HG03520 (cell line): ENCODE data around the gene NLRC3.
"Not testable (repeated sequence)": the region's sequence is repeated elsewhere in the genome, so short reads cannot be mapped to it uniquely, and the experiment has no call there.

Source experiments
- ATAC-seq: cut with Tn5 transposase; IDR thresholded peaks from one replicate; pipeline ENCODE4 v1.9.1; 2021; ENCODE audit warnings: mild to moderate bottlenecking, moderate library complexity; ENCODE audit not compliant: unreplicated experiment

Gene NLRC3

DNA sequence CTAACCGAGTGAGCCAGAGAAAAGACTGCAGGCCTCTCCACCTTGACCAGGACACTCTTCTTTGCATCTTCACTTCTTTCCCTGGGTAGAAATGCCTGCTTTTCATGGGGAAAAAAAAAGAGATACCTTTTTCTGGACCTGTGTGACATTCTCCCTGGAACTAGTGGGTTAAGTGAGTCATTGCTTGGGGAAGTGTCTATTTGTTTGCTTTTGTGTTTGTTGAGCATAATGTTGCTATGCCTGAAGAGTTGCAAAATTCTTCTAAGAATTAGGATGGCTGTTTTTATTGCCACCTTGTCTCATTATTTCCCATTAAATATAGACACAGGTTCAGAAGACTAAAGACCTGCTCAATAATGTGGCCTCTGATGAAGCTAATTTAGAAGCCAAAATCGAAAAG is 57.6 kb downstream of the NLRC3 start:
- no peak for ATAC-seq

- no peak for ATAC-seq
Observed at GRCh38 chr16:3518986-3519348, 58.2 kb downstream of the NLRC3 start.

DNA sequence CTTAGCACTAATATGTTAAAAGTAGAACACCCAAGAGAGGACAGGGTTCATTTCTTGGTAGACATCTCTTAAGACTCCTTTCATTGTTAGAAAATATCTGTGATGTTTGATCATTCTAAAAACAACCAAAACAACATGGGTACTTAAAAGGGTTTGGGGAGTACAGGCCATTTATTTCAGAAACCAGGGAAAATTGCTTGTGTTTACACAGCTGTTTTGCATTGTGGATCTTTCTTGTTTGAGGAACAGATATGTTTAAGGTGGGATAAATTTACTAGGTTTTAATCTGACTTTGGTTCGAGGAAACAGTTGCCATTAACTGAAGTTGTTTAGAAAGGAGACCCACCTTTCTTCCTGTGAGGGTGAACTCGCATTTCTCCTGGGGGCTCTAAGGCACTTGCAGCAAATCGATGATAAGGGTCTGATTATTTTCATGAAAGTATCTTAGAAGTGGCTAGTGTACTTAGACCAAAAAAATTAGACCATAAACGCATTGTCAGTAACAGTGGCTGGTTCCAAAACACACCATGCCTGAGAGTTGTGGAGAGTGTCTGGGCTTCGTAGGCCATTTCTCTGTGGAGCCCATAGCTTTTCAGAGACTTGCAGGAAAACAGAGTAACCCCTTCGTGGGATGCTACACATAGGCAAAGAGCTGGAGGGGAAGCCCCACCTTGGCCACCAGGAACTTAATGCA is 58.8 kb downstream of the NLRC3 start:
- ATAC-seq, result no peak

GRCh38 chr16:3515897-3516296 is 61.3 kb downstream of the NLRC3 start:
- no peak for ATAC-seq

DNA sequence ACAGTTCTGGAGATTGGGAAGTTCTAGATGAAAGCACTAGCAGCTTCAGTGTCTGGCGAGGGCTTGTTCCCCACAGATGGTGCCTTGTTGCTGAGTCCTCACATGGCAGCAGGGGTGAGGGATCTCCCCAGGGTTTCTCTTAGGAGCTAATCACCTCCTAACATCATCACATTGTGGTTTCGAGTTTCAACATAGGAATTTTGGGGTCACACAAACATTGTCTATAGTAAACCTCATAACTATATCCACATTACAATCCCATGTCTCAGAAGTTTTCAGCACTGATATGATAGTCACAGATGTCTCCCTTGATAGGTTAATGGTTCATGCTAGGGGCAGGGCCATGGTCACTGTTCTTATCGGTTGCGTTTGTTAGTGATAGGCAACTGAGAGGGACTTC is 62.6 kb downstream of the NLRC3 start:
- ATAC-seq, result no peak

DNA sequence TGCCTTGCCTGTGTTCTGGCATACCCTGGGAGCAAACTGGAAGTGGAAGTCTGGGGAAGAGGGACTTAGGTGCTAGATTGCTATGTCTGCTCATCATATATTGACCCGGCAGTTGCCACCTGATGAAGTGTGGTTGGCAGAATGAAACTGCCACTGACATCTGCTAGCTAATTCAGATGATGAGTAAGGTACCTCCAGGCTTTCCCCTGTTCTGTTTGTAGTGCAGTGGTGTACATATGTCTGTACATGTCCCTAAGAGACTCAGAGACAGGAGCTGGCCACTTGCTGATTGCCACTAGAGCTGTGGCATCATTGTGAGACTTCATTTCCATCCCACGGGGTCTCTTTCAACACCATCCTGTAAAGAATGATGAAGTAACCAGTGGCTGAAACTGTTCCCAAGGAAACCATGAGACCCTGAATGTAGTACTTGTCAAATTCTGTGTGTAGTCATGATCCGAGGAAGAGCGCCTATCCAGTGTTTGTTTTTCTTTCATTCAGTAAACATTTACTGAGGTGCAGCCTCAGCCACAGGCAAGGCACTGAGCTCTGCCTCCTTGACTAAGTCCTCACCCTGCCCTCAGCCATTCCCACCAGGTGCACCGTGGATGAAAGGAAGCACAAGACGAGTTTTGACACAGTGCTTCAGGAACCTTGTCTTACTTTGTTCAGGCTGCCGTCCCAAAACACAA is 63.2 kb downstream of the NLRC3 start:
- no peak for ATAC-seq

DNA sequence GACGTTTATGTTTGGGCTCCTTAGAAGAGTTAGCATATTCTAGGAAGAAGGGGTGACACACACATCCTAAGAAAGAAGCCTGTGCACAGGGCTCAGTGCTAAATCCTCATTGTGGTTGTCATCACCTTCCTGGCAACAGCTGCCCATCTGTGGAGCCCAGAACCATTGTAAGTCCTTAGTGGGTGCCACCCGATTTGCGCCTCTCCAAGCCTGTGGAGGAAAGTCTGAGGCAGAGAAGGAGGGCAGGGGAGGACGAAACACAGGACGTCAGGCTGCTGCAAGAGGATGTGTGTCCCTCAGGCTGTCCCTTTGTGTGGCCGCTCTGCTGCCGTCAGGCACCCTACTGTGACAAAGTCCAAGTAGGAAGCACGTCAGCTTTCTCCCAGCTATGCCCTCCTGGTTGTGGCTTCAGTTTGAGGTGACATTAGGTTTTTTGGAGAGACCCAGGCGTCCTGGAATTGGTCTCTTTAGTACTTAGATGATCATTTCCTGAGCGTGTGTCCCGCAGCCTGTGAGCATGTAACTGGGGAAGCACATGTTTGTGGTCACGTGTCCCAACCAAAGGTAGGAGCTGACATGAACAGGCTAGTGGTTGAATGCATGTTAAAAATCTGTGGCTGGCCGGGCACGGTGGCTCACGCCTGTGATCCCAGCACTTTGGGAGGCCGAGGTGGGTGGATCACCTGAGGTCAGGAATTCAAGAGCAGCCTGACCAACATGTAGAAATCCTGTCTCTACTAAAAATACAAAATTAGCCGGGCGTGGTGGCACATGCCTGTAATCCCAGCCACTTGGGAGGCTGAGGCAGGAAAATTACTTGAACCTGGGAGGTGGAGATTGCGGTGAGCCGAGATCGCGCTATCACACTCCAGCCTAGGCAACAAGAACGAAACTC is 65.7 kb downstream of the NLRC3 start:
- no peak for ATAC-seq

GRCh38 chr16:3510416-3510815 is 66.8 kb downstream of the NLRC3 start:
- ATAC-seq, result no peak

DNA sequence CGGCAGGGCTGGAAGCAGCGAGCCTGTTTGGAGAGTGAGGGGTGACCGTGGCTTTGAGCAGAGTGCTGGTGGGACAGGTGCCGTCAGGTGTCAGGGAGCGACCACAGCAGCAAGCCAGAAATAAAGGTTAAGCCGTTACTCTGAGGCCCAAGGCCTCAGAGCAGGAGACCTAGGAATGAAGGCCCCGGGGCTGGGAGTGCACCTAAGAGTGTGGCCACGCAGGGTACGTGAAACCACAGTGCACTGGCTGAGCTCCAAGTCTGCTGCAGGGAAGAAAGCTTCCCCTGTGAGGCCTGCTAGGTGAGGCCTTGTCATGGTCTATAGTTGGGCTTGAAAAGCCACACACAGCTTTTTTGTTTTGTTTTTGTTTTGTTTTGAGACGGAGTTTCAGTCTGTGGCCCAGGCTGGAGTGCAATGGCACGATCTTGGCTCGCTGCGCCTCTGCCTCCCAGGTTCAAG is 67.7 kb downstream of the NLRC3 start:
- no peak for ATAC-seq

DNA sequence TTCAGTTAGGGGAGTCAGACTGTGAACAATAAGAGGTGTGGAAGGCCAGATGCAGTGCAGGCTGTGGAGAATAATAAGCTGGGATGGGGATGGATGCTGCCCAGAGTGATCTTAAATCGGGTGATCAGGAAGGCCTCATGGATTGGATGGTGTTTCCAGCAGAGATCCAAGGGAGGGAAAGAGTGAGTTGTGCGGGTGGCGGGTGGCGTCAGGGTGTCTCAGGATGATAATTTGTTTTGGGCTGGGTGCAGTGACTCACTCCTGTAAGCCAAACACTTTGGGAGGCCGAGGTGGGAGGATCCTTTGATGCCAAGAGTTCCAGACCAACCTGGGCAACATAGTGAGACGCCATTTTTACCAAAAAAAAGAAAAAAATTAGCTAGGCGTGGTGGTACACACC is 68.5 kb downstream of the NLRC3 start:
- no peak for ATAC-seq

DNA sequence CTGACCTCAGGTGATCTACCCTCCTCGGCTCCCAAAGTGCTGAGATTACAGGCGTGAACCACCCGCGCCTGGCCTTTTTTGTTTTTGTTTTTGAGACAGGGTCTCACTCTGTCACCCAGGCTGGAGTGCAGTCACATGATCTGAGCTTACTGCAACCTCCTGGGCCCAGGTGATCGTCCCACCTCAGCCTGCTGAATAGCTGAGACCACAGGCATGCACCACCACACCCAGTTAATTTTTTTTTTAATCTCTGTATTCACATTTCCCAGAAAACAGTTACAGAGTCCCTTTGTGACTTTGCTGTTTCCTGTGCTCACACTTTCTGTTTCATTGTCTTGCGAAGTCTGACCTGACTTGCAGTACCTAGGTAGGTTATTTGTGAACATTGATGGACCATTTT is 73.7 kb downstream of the NLRC3 start:
- ATAC-seq, result no peak

DNA sequence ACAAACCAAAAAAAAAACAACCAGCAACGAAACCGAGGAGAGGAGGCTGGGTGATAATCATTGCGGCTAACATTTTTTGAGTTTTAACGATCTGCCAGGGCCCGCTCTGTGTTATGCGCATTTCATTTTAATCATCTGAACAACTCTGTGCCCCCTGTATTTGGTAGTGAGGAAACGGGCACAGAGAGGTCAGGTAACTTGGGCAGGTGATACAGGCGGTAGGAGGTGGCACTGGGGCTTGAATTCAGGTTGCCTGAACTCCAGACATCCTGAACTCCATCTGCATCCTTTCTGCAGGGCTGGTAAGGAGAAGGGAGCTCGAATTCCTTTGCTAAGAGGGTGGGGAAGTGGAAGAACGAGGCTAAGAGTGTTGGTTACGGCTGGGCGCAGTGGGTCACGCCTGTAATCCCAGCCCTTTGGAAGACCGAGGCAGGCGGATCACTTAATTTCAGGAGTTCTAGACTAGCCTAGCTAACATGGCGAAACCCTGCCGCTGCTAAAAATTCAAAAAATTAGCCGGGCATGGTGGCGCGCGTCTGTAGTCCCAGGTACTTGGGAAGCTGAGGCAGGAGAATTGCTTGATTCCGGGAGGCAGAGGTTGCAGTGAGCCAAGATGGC is 75.3 kb downstream of the NLRC3 start:
- no peak for ATAC-seq

- not testable (repeated sequence) for ATAC-seq
Observed at GRCh38 chr16:3501412-3501761, 75.8 kb downstream of the NLRC3 start.

DNA sequence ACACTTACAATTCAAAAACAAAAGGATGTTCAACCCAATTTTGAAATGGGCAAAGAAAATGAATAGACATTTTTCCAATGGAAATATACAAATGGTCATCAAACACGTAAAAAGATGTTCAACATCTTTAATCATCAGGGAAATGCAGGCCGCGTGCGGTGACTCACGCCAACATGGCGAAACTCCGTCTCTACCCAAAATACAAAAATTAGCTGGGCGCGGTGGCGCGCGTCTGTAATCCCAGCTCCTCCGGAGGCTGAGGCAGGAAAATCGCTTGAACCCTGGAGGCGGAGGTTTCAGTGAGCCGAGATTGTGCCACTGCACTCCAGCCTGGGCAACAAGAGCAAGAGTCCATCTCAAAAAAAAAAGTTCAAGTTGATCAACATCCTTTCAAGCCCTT is 78.2 kb downstream of the NLRC3 start:
- ATAC-seq, result no peak

GRCh38 chr16:3497771-3498170 is 79.4 kb downstream of the NLRC3 start:
- ATAC-seq, result no peak

DNA sequence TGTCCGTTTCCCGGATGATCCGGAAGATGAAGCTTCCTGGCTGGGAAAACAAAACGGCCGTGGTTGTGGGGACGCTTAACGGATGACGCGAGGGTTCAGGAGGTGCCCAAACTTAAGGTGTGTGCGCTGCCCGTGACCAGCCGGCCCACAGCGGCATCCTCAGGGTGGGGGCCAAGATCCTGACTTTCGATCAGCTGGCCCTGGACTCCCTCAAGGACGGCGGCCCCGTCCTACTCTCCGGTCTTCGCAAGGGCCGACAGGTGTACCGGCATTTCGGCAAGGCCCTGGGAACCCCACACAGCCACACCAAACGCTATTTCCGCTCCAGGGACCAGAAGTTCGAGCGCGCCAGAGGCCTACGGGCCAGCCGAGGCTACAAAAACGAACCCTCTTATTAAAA is 80.8 kb downstream of the NLRC3 start:
- no peak for ATAC-seq

DNA sequence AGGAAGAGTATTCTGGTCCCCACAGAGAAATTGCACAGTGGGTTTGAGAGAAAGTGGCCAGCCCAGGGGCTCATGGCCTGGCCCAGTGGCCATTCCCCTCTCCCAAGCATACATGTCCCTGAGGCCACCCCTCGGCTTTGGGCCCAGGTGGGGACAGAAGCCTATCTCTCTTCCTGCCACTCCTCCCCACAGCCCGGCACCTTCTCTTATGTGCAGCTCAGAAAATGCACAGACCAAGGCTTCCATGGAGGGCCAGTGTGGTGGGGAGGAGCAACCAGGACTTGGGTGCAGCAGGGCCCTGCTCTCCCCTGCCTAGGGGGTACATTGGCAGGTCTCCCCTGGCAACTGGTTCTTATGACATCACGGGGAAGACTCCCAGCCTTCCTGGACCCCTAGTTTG is 82.0 kb downstream of the NLRC3 start, which contains the start of gene C16orf90:
C16orf90 (minus strand) TSS at position 314 of the 400 bp plus-strand sequence; CDS start at position 246, 68 bp downstream.
- ATAC-seq, result no peak

DNA sequence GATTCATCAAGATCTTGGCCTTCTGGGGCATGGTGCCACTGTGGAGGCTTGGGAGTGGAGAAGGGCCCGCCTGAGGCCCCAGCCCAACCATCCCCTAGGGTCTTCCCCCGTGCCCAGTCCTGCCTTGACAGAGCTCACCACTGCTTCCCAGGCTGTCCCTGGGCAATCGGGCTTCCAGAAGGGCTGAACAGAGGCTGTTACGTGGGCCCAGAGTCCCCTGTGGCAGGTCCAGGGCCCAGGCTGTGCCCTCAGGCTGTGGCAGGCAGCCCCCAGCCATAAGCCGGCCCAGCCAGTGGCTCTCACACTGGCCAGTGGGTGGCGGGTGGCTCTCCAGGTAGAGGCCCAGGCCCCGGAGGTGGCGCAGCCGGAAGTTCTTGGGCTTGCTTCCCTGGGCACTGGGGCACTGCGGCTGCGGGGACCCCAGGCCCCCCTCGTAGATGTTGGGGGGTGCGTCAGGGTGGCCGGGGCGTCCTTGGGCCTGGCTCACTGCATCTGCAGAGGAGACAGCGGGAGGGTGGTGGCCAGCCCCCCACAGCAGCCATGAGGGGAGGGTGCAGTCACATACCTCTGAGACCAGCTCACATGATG is 82.7 kb downstream of the NLRC3 start:
- ATAC-seq, result no peak

DNA sequence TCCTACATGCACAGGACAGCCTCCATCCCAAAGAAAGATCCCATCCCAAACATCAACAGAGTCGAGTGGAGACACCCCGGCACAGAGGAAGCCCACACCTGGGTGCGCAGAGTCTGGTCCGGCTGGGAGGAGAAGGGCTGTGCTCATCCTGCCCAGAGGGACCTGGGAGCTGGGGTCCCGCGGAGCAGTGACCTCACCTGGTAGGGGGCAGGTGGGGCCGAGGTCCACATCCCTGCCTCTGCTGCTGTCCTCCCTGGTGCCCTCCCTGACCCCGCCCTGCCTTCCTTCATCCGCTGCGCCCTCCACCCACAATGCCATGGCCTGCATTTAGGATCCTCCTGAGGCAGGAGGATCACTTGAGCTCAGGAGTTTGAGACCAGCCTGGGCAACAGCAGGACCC is 84.8 kb downstream of the NLRC3 start:
- no peak for ATAC-seq

GRCh38 chr16:3490911-3491629 is 86.1 kb downstream of the NLRC3 start:
- ATAC-seq, result no peak
